GM04504 (cell line): ENCODE results near the gene TSPAN15.

Experiments
- DNase-seq: peaks from one replicate; pipeline ENCODE4 v3.0.0-alpha.2; 2012; ENCODE audit warnings: low read depth

Gene TSPAN15

GRCh38 chr10:69417542-69417941 lies 33.7 kb upstream of the TSPAN15 start:
- DNase-seq = no peak

- DNase-seq = no peak
These were observed 33.1 kb upstream of the TSPAN15 start for GRCh38 chr10:69418052-69418752.

- DNase-seq = no peak
These were observed 32.0 kb upstream of the TSPAN15 start for GRCh38 chr10:69419096-69419743.

GRCh38 chr10:69419744-69420126 lies 31.5 kb upstream of the TSPAN15 start:
- no peak for DNase-seq

- no peak for DNase-seq
These were observed 29.5 kb upstream of the TSPAN15 start for GRCh38 chr10:69421611-69422308.

GRCh38 chr10:69422676-69423075 lies 28.6 kb upstream of the TSPAN15 start:
- DNase-seq = no peak

GRCh38 chr10:69425041-69425440 lies 26.2 kb upstream of the TSPAN15 start:
- no peak for DNase-seq

- no peak for DNase-seq
These were observed 25.6 kb upstream of the TSPAN15 start for GRCh38 chr10:69425511-69426298.

GRCh38 chr10:69426376-69426727 lies 24.9 kb upstream of the TSPAN15 start:
- DNase-seq = no peak

- no peak for DNase-seq
These were observed 23.1 kb upstream of the TSPAN15 start for GRCh38 chr10:69428165-69428564.

GRCh38 chr10:69434169-69434568 lies 17.1 kb upstream of the TSPAN15 start:
- no peak for DNase-seq

GRCh38 chr10:69434926-69435325 lies 16.3 kb upstream of the TSPAN15 start:
- no peak for DNase-seq

GRCh38 chr10:69435966-69436520 lies 15.2 kb upstream of the TSPAN15 start:
- no peak for DNase-seq

GRCh38 chr10:69437321-69438259 lies 13.7 kb upstream of the TSPAN15 start:
- no peak for DNase-seq

- peak; percentile 36 for DNase-seq
These were observed 12.5 kb upstream of the TSPAN15 start for GRCh38 chr10:69438536-69439349.

- peak; percentile 60 for DNase-seq
These were observed 11.9 kb upstream of the TSPAN15 start for GRCh38 chr10:69439350-69439739.

- peak; percentile 80 for DNase-seq
These were observed 11.3 kb upstream of the TSPAN15 start for GRCh38 chr10:69439813-69440506.

- DNase-seq = no peak
These were observed 7.9 kb upstream of the TSPAN15 start for GRCh38 chr10:69443354-69443753.

GRCh38 chr10:69445041-69445440 lies 6.2 kb upstream of the TSPAN15 start:
- DNase-seq = no peak

GRCh38 chr10:69446229-69446628 lies 5.0 kb upstream of the TSPAN15 start:
- DNase-seq = no peak
